ENCODE data around the gene PLCB1. TPM values are rescaled to one million over a fixed set of nuclear protein-coding genes. Genes with fewer than 3 reads are reported as not detected.

Gene PLCB1
- total RNA-seq, 1 donor from 2014 or later = 10.8 TPM

- Mint-ChIP-seq H3K9me3 (ENCODE audit: low read depth) (no peaks in the 10 kb centered on the region), H3K27ac (ENCODE audit: unreplicated experiment) (no peak overlapping the region), H3K4me1 (ENCODE audit: low read depth) (peaks cover 12% of the 10 kb centered on the region), H3K4me3 (ENCODE audit: unreplicated experiment) (no peak overlapping the region), H3K27me3 (ENCODE audit: low read depth) (no peaks in the 10 kb centered on the region), H3K36me3 (ENCODE audit: low read depth) (peaks cover 3% of the 10 kb centered on the region)
- TF ChIP-seq, protein P1, sequence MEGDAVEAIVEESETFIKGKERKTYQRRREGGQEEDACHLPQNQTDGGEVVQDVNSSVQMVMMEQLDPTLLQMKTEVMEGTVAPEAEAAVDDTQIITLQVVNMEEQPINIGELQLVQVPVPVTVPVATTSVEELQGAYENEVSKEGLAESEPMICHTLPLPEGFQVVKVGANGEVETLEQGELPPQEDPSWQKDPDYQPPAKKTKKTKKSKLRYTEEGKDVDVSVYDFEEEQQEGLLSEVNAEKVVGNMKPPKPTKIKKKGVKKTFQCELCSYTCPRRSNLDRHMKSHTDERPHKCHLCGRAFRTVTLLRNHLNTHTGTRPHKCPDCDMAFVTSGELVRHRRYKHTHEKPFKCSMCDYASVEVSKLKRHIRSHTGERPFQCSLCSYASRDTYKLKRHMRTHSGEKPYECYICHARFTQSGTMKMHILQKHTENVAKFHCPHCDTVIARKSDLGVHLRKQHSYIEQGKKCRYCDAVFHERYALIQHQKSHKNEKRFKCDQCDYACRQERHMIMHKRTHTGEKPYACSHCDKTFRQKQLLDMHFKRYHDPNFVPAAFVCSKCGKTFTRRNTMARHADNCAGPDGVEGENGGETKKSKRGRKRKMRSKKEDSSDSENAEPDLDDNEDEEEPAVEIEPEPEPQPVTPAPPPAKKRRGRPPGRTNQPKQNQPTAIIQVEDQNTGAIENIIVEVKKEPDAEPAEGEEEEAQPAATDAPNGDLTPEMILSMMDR (IDR thresholded peaks at IDR 0.05) = no peak
- no peak for DNase-seq (ENCODE audit: low spot score)
Observed at GRCh38 chr20:8406391-8406790, 274.3 kb downstream of the PLCB1 start.

DNA sequence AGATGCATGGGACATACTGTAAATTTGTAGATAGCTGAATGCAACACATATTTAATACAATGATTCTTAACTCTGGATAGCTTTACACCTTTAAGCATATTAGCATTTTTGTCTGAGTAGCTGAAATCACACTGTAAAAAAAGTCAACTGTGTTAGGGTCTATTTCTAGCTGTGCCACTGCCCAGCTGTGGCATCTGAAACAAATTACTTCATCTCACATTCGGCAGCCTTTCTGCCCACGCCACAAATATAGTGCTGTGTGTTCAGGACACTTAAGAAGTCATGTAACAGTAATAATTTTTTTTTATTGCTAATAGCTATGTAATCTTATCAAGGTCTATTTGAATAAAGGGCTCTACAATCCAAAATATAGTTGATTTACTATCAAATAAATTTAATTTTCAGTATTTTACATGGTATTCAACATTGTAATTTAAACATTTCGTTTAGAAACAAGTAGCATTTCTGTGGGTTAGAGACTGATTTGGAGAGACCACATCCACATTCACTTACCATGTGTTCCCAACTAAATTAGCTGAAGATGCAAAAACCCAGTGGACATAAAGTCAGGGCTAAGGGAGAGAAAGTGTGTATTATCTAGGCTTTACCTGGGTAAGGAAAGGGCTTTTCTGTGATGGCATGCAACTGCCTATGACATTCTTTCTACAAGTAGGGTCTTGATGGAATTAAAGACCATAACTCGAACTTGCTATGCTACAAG is 276.7 kb downstream of the PLCB1 start:
- H3K27ac Mint-ChIP-seq (ENCODE audit: unreplicated experiment) = no peak overlapping the region
- H3K36me3 Mint-ChIP-seq (ENCODE audit: low read depth) = peaks cover 1% of the 10 kb centered on the region
- DNase-seq (ENCODE audit: low spot score) = no peak
- H3K9me3 Mint-ChIP-seq (ENCODE audit: low read depth) = no peaks in the 10 kb centered on the region
- peaks cover 8% of the 10 kb centered on the region for H3K4me1 Mint-ChIP-seq (ENCODE audit: low read depth)
- no peaks in the 10 kb centered on the region for H3K27me3 Mint-ChIP-seq (ENCODE audit: low read depth)
- TF ChIP-seq, protein P1 (IDR thresholded peaks at IDR 0.05) = no peak
- no peak overlapping the region for H3K4me3 Mint-ChIP-seq (ENCODE audit: unreplicated experiment)

DNA sequence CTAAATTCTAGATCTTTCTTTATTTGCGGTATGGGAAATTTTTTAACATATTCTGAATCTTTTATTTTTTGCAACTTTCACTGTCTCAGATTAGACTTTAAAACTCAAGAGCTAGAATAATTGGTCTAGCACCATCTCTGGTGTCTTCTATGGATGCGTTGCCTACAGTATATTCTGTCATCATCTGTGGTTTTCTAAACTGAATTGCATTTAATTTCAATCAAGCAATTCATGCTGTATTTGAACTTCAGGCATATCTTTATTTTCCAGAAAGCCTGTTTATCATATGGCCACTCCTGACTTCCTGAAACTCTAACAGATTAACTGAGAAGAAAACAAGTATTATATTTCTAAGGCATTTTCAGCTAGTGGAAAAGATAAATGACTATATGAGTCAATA is 281.6 kb downstream of the PLCB1 start:
- Mint-ChIP-seq H3K27ac (ENCODE audit: unreplicated experiment) (no peak overlapping the region), H3K4me3 (ENCODE audit: unreplicated experiment) (no peak overlapping the region), H3K9me3 (ENCODE audit: low read depth) (no peaks in the 10 kb centered on the region), H3K4me1 (ENCODE audit: low read depth) (peaks cover 7% of the 10 kb centered on the region), H3K36me3 (ENCODE audit: low read depth) (no peaks in the 10 kb centered on the region), H3K27me3 (ENCODE audit: low read depth) (no peaks in the 10 kb centered on the region)
- TF ChIP-seq, protein P1 (IDR thresholded peaks at IDR 0.05) = no peak
- DNase-seq (ENCODE audit: low spot score) = no peak

GRCh38 chr20:8414586-8415274 is 282.7 kb downstream of the PLCB1 start:
- H3K4me1 Mint-ChIP-seq (ENCODE audit: low read depth) = peaks cover 7% of the 10 kb centered on the region
- no peak overlapping the region for H3K27ac Mint-ChIP-seq (ENCODE audit: unreplicated experiment)
- no peaks in the 10 kb centered on the region for H3K9me3 Mint-ChIP-seq (ENCODE audit: low read depth)
- TF ChIP-seq, protein P1 (IDR thresholded peaks at IDR 0.05) = no peak
- H3K4me3 Mint-ChIP-seq (ENCODE audit: unreplicated experiment) = no peak overlapping the region
- no peaks in the 10 kb centered on the region for H3K36me3 Mint-ChIP-seq (ENCODE audit: low read depth)
- DNase-seq (ENCODE audit: low spot score) = no peak
- no peaks in the 10 kb centered on the region for H3K27me3 Mint-ChIP-seq (ENCODE audit: low read depth)

- Mint-ChIP-seq H3K27me3 (ENCODE audit: low read depth) (no peaks in the 10 kb centered on the region), H3K9me3 (ENCODE audit: low read depth) (no peaks in the 10 kb centered on the region), H3K27ac (ENCODE audit: unreplicated experiment) (no peak overlapping the region), H3K4me1 (ENCODE audit: low read depth) (no peaks in the 10 kb centered on the region), H3K4me3 (ENCODE audit: unreplicated experiment) (no peak overlapping the region), H3K36me3 (ENCODE audit: low read depth) (no peaks in the 10 kb centered on the region)
- TF ChIP-seq, protein P1 (IDR thresholded peaks at IDR 0.05) = no peak
- no peak for DNase-seq (ENCODE audit: low spot score)
Observed at GRCh38 chr20:8421981-8422380, 289.9 kb downstream of the PLCB1 start.

Measured in chondrocyte (in vitro differentiated cells).